Measurements from ENCODE around the gene KLHL12. TPM values are rescaled to one million over a fixed set of nuclear protein-coding genes. Genes with fewer than 3 reads are reported as not detected.
"Not testable (repeated sequence)": the region's sequence is repeated elsewhere in the genome, so short reads cannot be mapped to it uniquely, and the experiment has no call there.

The KLHL12 gene
- polyA plus RNA-seq, 3 donors = 37.9 to 47.0 (median 38.3) TPM

DNA sequence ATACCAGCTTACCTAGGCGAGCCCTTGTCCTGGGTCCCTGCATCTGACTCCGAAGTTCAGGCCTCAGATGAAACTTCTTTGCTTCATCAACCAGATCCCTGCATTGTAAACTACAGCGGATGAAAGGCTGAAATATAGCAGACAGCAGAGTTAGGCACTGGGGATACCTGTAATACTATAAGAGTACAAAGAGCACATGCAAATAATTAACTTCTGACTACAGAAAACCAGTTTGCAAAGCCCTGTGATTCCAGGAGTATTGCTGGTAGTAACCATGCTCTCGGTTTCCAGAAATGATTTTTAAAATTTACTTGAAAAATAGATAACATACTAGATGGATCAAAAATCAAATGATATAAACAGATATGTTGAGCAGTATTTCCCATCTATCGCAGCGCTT is 18.0 kb downstream of the KLHL12 start:
- no peak for DNase-seq (ENCODE audit: extremely low read depth in 1 of 11, low read depth in 9 of 11, low spot score in 4 of 11)

DNA sequence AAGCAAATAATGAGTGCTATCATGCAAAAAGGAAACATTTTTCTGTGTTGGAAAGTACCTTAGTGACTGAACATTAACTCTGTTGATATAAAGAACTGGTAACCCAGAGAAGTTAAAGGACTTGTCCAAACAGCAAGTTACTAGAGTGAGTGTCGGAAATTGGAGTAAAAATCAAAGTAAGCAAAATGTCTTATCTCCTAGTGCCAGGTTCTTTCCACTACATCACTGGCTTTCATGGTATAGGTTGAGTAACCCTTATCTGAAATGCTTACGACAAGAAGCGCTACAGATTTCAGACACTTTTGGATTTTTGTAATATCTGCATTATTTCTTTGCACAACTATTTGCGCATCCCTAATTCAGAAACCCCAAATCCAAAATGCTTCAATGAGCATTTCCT is 21.7 kb downstream of the KLHL12 start:
- no peak for DNase-seq (ENCODE audit: extremely low read depth in 1 of 11, low read depth in 9 of 11, low spot score in 4 of 11)

DNA sequence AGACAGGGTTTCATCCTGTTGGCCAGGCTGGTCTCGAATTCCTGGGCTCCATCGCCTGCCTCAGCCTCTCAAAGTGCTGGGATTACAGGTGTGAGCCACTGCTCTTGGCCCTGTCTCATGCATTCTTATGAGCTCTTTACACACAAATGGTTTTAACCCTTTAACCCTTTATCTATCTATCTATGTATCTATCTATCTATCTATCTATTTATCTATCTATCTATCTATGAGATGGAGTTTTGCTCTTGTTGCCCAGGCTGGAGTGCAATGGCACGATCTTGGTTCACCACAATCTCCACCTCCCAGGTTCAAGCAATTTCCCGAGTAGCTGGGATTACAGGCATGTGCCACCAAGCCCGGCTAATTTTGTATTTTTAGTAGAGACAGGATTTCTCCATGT is 23.2 kb downstream of the KLHL12 start:
- DNase-seq (ENCODE audit: extremely low read depth in 1 of 11, low read depth in 9 of 11, low spot score in 4 of 11) = not testable (repeated sequence)

DNA sequence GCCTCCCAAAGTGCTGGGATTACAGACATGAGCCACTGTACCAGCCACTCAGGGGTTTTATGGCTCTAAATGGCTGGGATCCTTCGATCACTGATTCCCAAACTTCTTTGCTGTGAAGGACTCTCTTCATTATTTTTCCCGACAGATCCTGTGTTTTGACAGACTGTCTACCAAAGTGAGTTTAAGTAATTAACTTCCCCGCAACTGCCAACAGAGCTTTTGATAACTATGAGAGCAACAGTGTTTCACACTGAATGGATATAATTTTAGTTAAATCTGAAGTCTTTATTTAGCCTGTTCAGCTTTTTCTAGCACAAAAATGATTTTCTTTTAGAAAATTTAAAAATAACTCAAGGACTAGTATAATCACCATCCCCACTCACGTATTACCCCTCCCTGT is 25.5 kb downstream of the KLHL12 start:
- no peak for DNase-seq (ENCODE audit: extremely low read depth in 1 of 11, low read depth in 9 of 11, low spot score in 4 of 11)

DNA sequence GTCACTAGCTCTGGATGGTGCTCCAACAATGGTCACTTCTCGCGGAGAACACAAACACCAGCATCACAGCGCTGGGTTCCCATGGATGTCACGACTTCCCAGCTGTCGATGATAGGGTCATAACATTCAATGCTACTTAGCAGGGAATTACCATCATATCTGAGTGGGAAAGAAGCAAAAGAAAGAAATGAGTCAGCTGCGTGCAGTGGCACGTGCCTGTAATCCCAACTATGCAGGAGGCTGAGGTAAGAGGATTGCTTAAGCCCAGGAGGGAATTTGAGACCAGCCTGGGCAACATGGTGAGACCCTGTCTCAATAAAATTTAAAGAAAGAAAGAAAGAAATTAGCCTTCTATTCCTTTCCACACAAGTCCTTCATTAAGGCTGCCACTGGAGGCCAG is 34.5 kb downstream of the KLHL12 start:
- DNase-seq (ENCODE audit: extremely low read depth in 1 of 11, low read depth in 9 of 11, low spot score in 4 of 11) = no peak

DNA sequence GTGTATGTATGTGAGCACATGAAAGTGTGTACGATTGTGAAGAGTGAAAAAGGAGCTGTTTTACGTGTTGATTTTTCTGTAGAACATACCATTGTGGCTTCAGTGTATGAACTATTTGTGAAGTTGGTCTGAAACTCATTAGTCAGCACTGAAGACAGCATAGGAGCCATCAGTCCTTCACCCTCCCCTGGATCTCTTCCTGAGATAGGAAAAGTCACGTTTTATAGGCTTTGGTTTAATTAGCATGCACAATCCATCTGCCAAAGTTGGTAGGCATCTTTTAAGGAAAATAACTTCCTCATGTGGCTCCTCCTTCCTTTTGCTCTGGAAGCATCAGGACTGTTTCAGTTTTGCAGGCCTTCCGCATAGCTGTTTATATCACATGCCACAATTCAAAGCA is 36.6 kb downstream of the KLHL12 start:
- no peak for DNase-seq (ENCODE audit: extremely low read depth in 1 of 11, low read depth in 9 of 11, low spot score in 4 of 11)

DNA sequence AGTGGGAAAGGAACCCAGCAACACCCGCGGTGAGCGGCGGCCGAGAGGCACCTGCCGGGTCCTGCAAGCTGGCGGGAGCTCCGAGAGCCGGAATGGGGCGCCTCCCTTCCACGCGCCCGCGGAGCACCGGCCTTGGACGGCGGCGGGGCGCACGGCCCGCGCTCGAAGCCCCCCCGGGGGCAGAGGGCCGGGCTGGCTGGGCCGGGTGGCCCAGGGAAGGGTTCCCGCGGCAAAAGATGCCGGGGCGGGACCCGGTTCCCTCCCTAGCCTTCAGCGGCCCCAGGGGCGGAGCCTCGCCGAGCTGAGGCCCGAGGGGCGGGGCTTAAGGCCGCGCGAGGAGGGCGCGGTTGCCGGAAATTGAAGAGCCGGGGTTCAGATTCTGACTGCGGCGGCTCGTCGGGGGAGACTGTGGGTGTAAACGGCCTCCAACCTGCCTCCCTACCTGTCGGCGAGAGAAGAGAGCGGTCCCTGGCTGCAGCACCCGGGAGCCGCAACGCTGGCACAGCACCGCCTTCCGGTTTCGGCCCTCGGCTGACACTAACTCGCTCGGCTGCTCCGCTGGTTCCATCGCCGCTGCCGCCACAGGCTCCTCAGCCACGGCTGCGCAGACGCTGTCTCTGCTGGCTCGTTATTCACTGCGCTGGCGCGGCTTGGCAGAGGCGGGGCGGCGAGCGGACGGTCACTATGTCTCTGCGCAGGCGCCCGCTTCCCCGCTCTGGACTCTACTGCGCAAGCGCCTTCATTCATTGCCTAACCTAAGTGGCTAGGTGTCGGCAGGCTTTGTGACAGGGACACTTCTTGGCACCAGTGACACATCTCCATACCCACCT is 38.3 kb downstream of the KLHL12 start, which contains the start of gene RABIF:
RABIF (minus strand) TSS at position 619 of the 830 bp plus-strand sequence; CDS start at position 568, 51 bp downstream.
- peak; percentile 73 to 94 (median 90) for DNase-seq (ENCODE audit: extremely low read depth in 1 of 11, low read depth in 9 of 11, low spot score in 4 of 11)

DNA sequence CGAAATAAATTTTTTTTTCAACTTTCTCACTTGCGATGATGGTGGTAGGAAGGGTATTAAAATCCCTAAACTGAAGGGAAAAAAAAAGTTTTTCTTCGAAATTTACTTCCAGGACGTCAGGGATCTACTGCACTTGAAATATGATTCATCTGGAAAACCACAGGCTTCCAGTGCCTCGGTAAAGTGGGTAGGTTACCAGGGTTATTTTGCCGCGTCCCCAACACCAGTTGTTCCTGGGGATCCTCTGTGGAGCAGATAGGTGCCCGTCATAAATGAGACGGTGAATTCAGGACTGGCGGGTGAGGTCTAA is 38.9 kb downstream of the KLHL12 start:
- DNase-seq (ENCODE audit: extremely low read depth in 1 of 11, low read depth in 9 of 11, low spot score in 4 of 11) = no peak

DNA sequence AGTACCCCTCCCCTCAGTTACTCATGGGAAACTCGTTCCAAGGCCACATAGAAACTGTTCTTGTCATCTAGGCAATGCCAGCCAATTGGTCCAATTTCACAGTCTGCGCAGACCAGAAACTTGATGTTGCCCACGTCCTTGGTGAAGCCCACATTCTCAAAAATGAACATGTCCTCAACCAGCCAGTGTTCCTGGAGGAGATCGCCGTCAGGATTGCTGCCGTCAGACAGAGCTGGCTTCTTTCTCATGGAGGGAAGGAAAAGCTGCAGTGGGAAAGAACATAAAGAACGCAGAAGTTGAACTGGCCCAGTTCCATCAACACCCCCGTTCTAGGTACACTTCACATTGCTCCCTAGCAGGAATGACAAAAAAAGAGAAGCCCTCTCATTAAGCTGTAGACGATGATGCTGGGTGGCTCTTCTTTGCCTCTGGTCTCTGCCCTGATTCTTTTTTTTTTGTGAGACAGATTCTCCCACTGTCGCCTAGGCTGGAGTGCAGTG is 46.0 kb downstream of the KLHL12 start:
- DNase-seq (ENCODE audit: extremely low read depth in 1 of 11, low read depth in 9 of 11, low spot score in 4 of 11) = no peak

DNA sequence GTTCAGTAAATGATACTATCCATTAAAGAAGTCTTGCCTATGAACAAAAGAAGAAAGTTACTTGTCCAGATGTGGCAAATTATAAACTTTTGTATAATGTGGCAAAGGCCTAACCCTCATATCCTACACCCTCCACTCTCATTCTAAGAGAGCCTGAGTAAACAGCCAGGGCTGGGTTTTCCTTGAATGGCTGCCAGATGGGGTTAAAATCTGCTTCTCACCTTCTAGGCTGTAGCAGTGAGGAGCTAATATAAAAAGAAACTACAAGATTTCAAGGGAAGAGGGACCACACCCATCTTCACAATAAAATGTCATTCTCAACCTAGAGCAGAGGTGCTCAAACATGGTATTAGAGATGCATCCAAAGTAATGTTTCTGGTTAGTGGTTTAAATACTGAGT is 47.0 kb downstream of the KLHL12 start:
- DNase-seq (ENCODE audit: extremely low read depth in 1 of 11, low read depth in 9 of 11, low spot score in 4 of 11) = no peak

DNA sequence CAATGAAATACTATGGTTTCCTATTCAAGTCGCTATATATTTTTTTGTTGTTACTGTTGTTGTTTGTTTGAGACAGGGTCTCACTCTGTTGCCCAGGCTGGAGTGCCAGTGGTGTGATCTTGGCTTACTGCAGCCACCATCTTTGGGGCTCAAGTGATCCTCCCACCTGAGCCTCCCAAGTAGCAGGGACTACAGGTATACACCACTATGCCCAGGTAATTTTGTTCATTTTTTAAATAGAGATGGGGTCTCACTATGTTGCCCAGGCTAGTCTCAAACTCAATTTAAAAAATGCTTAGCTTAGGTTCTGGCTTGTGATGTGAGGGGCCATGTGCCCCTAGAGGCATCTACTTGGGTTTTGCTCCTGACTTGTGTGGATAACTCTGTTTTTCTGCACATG is 47.9 kb downstream of the KLHL12 start:
- DNase-seq (ENCODE audit: extremely low read depth in 1 of 11, low read depth in 9 of 11, low spot score in 4 of 11) = no peak

DNA sequence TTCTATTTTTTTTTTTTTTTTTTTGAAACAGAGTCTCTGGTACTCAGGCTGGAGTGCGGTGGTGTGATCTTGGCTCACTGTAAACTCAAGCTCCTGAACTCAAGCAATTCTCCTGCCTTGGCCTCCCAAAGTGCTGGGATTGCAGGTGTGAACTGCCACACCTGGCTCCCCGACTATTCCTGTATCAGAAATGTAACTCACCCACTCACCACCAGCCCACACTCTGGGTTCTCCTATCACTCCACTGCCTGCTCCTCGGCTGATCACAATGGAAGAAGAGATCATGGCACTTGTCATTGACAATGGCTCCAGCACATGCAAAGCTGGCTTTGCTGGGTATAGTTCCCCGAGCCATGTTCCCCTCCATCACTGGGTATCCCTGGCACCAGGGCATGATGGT is 54.0 kb downstream of the KLHL12 start:
- no peak for DNase-seq (ENCODE audit: extremely low read depth in 1 of 11, low read depth in 9 of 11, low spot score in 4 of 11)

DNA sequence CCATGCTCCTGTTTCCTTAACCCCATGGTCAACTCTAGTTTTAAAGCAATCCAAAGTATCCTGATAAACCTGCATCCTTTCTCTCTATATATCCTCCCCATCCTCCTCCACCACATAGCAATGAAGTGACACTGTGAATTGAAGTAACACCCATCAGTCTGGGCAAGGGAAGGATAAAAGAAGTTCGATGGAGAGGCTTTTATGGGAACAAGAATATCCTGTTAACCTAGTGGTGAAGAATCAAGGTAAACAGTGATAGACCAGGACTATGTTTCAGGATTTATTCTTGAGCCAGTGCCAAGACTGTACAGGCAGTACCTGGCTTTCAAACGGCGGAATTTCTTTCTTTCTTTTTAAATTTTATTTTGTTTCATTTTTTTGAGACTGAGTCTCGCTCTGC is 55.7 kb downstream of the KLHL12 start:
- no peak for DNase-seq (ENCODE audit: extremely low read depth in 1 of 11, low read depth in 9 of 11, low spot score in 4 of 11)

DNA sequence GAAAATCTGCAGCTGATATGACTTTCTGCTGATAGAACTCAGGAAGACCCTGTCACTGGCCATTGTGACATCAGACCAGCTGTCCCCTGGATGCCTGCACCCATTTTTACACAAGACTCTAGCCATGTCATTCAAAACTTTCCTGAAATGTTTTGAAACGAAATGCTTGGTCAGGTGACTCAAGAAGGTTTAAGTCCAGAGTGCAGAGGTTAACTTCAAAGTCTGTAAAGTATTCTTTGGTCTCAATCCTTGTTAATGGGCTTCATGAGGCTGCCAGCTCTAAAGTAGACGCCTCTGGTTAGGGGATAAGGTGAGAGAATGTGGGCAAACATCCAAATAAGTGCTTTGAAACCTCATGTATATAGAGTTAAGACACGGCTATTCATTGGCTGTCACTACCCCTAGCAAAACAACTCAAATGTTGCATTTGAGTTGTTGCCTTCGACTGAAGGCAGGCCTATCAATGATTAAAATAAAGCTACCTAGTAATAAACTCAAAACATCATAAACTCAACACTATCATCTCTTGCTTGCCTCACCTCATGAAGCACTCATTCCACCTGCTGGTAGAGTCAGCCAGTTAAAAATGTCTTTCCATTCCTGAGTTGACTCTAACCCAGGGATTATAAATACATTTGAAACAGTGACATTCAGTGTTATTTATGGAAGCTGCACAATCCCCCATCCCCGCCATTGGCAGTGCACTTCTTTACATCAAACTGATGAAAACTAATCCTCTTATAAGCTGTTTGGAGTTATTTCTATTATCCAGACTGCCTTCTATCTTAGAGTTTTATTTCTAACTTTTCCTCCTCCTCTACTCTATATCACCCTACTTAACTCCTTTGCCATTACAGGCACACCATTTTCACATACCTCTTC is 64.1 kb downstream of the KLHL12 start:
- peak in 1 of 11 donors; percentile 24 for DNase-seq (ENCODE audit: extremely low read depth in 1 of 11, low read depth in 9 of 11, low spot score in 4 of 11)

DNA sequence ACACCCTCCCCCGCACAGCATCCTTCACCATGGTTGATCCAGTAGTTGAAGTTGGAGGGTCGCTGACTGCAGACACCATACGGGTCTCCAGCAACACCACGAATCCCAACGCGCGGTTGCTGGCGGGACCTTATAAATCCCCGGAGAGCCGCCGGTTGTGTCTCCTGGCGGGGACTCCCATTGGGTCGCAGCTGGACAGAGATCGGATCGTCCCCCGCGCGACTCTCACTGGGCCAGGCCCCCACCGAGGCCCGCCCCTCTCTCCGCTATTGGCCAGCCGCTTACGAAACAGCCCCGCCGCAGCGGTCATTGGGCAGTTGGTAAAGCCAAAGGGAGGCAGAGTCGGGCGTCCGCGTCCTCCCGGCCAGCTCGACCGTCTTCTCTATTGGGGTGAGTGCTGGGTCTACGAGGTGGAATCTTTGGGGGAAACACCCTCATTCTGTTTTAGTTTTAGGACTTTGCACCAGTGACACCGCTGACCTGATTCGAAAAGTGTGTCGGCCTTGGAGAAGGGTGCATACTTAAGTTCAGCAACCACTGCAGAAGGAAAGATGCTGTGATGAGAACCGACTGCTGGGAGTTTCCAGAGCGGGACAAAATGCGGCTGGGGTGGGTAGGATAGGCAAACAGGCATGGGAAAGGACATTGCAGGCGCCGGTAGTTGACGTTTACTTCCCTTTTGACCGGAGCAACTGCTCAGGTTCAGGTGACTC is 65.5 kb downstream of the KLHL12 start:
- DNase-seq (ENCODE audit: extremely low read depth in 1 of 11, low read depth in 9 of 11, low spot score in 4 of 11) = peak; percentile 72 to 89 (median 87)

DNA sequence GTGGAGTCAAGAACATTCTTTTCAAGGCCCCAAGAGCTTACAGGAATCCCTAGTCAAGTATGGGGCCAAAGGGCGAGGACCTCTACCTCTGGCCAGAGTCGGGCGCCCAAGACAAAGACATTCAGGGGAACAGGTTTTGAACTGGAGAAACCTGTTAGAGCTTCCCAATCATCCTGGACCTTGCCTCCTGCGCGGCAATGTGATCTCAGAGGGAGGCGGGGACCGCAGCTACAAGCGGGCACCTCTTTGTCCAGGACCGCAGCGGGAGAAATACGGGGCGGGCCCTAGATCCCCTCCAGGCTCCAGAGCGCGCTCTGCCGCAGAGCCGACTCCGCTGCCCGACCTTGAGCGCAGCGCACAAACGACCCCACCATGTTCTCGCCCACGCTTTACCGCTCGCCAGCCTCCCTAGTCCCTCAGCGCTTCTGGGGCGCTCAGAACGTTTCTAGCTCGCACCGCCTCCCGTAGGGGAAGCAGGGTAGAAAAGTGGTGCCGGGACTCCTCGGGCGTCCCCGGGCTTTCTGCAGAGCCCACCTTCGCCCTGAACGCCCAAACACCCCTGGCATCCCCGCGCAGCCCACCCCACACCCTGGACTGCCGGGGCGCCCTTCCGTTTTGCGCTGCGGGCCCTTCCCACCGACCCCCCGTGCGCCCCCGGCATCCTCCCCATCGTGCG is 66.2 kb downstream of the KLHL12 start:
- DNase-seq (ENCODE audit: extremely low read depth in 1 of 11, low read depth in 9 of 11, low spot score in 4 of 11) = peak; percentile 33 to 69 (median 55)

DNA sequence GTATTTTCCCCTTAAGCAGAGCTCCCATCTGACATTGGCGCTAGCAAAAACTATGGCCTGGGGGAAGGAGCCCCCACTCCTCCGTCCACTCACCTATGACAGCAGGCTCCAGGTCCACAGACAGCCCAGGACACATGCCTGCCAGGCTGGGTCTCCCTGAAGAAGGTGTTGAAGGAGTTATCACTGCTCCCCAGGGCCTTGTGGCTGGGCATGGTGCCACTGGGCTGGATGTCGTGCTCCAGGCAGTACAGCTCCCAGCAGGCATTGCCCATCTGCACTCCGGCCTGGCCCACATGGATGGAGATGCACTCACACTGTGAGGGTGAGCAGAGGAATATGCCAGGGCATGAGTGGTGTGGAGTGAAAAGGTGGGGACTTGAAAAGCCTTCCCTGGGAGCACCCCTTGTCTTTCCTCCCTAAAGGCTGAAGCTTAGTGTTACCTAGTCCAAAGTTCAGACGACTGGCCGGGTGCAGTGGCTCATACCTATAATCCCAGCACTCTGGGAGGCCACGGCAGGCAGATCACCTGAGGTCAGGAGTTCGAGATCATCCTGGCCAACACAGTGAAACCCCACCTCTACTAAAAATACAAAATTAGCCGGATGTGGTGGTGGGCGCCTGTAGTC is 68.1 kb downstream of the KLHL12 start:
- no peak for DNase-seq (ENCODE audit: extremely low read depth in 1 of 11, low read depth in 9 of 11, low spot score in 4 of 11)

DNA sequence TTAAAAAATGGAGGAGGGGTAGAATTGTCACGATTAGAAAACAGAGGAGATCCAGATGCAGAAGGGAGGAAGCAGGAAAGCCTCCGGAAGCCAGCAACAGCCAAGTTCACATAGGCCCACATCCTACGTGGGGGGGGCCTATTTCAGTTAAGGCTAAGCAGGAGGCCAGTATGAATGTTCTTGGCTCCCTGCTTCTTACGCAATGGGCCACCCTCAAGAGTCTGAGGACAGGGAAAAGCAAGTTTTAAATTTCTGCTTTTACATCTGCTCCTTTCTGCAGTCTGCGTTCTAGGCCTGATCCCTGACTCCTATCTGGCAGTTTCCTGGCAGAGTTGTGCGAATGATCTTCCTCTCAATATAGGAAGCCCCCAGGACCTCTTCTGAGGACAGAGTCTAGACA is 68.7 kb downstream of the KLHL12 start:
- DNase-seq (ENCODE audit: extremely low read depth in 1 of 11, low read depth in 9 of 11, low spot score in 4 of 11) = peak in 5 of 11 donors; percentile 13 to 53 (median 34)
